K562 (cell line): ENCODE data around the gene ANO1. TPM values are rescaled to one million over a fixed set of nuclear protein-coding genes. Genes with fewer than 3 reads are reported as not detected.

Experiments used
- ATAC-seq: fragments of 200-7000 bp; cut with Tn5 transposase; 3 replicates; pipeline ENCODE4 v1.9.1; 2020; ENCODE audit warnings: moderate library complexity
- BruUV-seq: library from RNA; stranded (reverse); fragments of 400-500 nt; replicated peaks from 2 replicates; lab custom pipeline; 2021; lab: Mats Ljungman, UMichigan
- CTCF ChIA-PET: fragments of 300-600 bp; formaldehyde crosslinking; extraction: SDS; loops from one replicate; lab custom pipeline; 2021; ENCODE audit warnings: low intra/inter-chr PET ratio; lab: Yijun Ruan, JAX
- POLR2A ChIA-PET: fragments of 300-600, 350-650 bp; sonication (Branson Sonifier 250); formaldehyde crosslinking; extraction: SDS; loops from one replicate; lab custom pipeline; 2021; ENCODE audit warnings: antibody characterized with exemption, inconsistent platforms; lab: Yijun Ruan, JAX
- DNase-seq, 4 experiments: peaks; one replicate each; pipeline versions ENCODE4 v3.0.0 to v3.0.0-alpha.2; 2011 to 2018; ENCODE audit warnings: low spot score in 3 of 4, mixed read lengths in 3 of 4; ENCODE audit errors: extremely low read depth in 1 of 4
- FAIRE-seq: peaks from 2 replicates; lab custom pipeline; 2011; peaks lifted over from hg19 to GRCh38; lab: Jason Lieb, UNC
- H2AFZ ChIP-seq: 2 replicates; pipeline ENCODE4 v1.6.0; 2011; ENCODE audit warnings: low read depth, low read length, control low read depth, inconsistent platforms
- H3K27ac ChIP-seq: fragments of 200-600 bp; 3 replicates; pipeline ENCODE4 v1.8.0; 2011; ENCODE audit warnings: low read depth, mild to moderate bottlenecking, control low read depth, inconsistent platforms, low read length, moderate library complexity, mixed read lengths; ENCODE audit errors: extremely low read depth
- H3K27me3 ChIP-seq, 2 experiments: fragments of 300-600 bp in 1 of 2; 2 replicates in 1 of 2; 3 replicates in 1 of 2; pipeline versions ENCODE4 v1.6.0 to v1.8.0; 2011; ENCODE audit warnings: inconsistent platforms in 2 of 2, low read length in 2 of 2, mild to moderate bottlenecking in 1 of 2, mixed read lengths in 1 of 2, moderate library complexity in 1 of 2; ENCODE audit not compliant: control insufficient read depth in 2 of 2, insufficient read depth in 2 of 2
- H3K36me3 ChIP-seq: fragments of 300-600 bp; 3 replicates; pipeline ENCODE4 v1.8.0; 2011; ENCODE audit warnings: mild to moderate bottlenecking, low read length, inconsistent platforms; ENCODE audit not compliant: control insufficient read depth, insufficient read depth
- H3K4me1 ChIP-seq, 2 experiments: fragments of 200-600 bp in 1 of 2; replicated peaks in 1 of 2; 2 replicates in 1 of 2; 3 replicates in 1 of 2; pipeline versions ENCODE4 v1.5.1 to v1.8.0; 2011; ENCODE audit warnings: inconsistent platforms in 2 of 2, low read length in 2 of 2, mild to moderate bottlenecking in 1 of 2, mixed read lengths in 1 of 2, moderate library complexity in 1 of 2; ENCODE audit not compliant: control insufficient read depth in 2 of 2, insufficient read depth in 2 of 2
- H3K4me2 ChIP-seq: 2 replicates; pipeline ENCODE4 v1.6.1; 2011; ENCODE audit warnings: low read length, control low read depth, inconsistent platforms, mixed read lengths; ENCODE audit not compliant: insufficient read depth
- H3K4me3 ChIP-seq: fragments of 200-600 bp; sonication (generic), shearing (Covaris generic); 2 replicates; pipeline ENCODE4 v1.5.1; 2016; ENCODE audit warnings: control low read depth, inconsistent platforms
- H3K79me2 ChIP-seq: fragments of 200-600 bp; 3 replicates; pipeline ENCODE4 v1.8.0; 2011; ENCODE audit warnings: low read length, inconsistent platforms; ENCODE audit not compliant: control insufficient read depth, insufficient read depth
- H3K9ac ChIP-seq, 2 experiments: 2 replicates each; pipeline versions ENCODE4 v1.6.0 to v1.6.1; 2011; ENCODE audit warnings: low read depth in 2 of 2, low read length in 2 of 2, control low read depth in 1 of 2, inconsistent platforms in 1 of 2, mild to moderate bottlenecking in 1 of 2, mixed read lengths in 1 of 2; ENCODE audit not compliant: insufficient read depth in 1 of 2
- H3K9me1 ChIP-seq: one replicate; pipeline ENCODE4 v1.6.0; 2011; ENCODE audit warnings: inconsistent platforms, mild to moderate bottlenecking, low read length, moderate library complexity; ENCODE audit not compliant: control insufficient read depth, insufficient read depth
- H3K9me3 ChIP-seq: replicated peaks from 2 replicates; pipeline ENCODE4 v1.5.1; 2011; ENCODE audit warnings: low read depth, low read length, inconsistent platforms; ENCODE audit not compliant: control insufficient read depth, insufficient read depth
- H4K20me1 ChIP-seq: replicated peaks from 2 replicates; pipeline ENCODE4 v1.6.1; 2011; ENCODE audit warnings: low read length, inconsistent platforms, mixed read lengths; ENCODE audit not compliant: control insufficient read depth, insufficient read depth
- AFF1 ChIP-seq, 2 experiments: fragments of 450-650 bp; IDR thresholded peaks; 2 replicates each; pipeline ENCODE4 v1.6.1; 2018; ENCODE audit warnings: mild to moderate bottlenecking in 2 of 2, low read depth in 1 of 2; ENCODE audit not compliant: partially characterized antibody in 2 of 2
- BRD4 ChIP-seq: fragments of 200-600 bp; sonication (generic); IDR thresholded peaks from 2 replicates; pipeline ENCODE4 v1.6.1; 2017; ENCODE audit warnings: inconsistent platforms
- CAMTA2 ChIP-seq: fragments of 250-450 bp; sonication (Bioruptor Pico); conservative IDR thresholded peaks from 2 replicates; pipeline ENCODE4 v1.5.1; 2022
- CREBBP ChIP-seq: IDR thresholded peaks from one replicate; pipeline ENCODE4 v1.6.1; 2012; ENCODE audit warnings: low read depth, mild to moderate bottlenecking, control low read depth, inconsistent platforms, low read length
- EGR1 ChIP-seq: fragments of 450-650 bp; conservative IDR thresholded peaks from 2 replicates; pipeline ENCODE4 v1.6.1; 2017; ENCODE audit warnings: mild to moderate bottlenecking
- MED1 ChIP-seq: sonication (generic); formaldehyde crosslinking; IDR thresholded peaks from 2 replicates; pipeline ENCODE4 v1.8.1; 2023; ENCODE audit warnings: missing genetic modification reagents, borderline replicate concordance
- MLLT1 ChIP-seq, 2 experiments: fragments of 450-650 bp; IDR thresholded peaks; 2 replicates each; pipeline ENCODE4 v1.6.1; 2016
- NCOR1 ChIP-seq: fragments of 450-650 bp; IDR thresholded peaks from 2 replicates; pipeline ENCODE4 v1.6.1; 2016; ENCODE audit warnings: mild to moderate bottlenecking, moderate library complexity
- RHOXF2B ChIP-seq: fragments of 250-450 bp; sonication (Bioruptor Pico); conservative IDR thresholded peaks from 2 replicates; pipeline ENCODE4 v1.5.1; 2021
- SETDB1 ChIP-seq: IDR thresholded peaks from one replicate; pipeline ENCODE4 v1.6.1; 2012; ENCODE audit warnings: low read length, control low read depth, inconsistent platforms
- SUPT5H ChIP-seq: fragments of 450-650 bp; IDR thresholded peaks from 2 replicates; pipeline ENCODE4 v1.6.1; 2016
- ZBTB8A ChIP-seq: fragments of 450-650 bp; IDR thresholded peaks from 2 replicates; pipeline ENCODE4 v1.6.1; 2018; ENCODE audit warnings: mild to moderate bottlenecking, moderate library complexity; ENCODE audit not compliant: partially characterized antibody
- ZMIZ1 ChIP-seq, 2 experiments: fragments of 150-350 bp in 1 of 2; IDR thresholded peaks; 2 replicates each; pipeline ENCODE4 v1.6.1; 2012 to 2016; ENCODE audit warnings: low read depth in 2 of 2, low read length in 2 of 2, mild to moderate bottlenecking in 1 of 2, moderate library complexity in 1 of 2
- ZNF146 ChIP-seq: IDR thresholded peaks from one replicate; pipeline ENCODE4 v1.6.1; 2018; ENCODE audit warnings: missing compliant biosample characterization; ENCODE audit not compliant: unreplicated experiment
- WGBS: fragments of 100-300 bp; shearing (Covaris generic); methylation state at CpG from one replicate; pipeline ENCODE4 v1.1.6; 2016; ENCODE audit warnings: low coverage, mixed read lengths; ENCODE audit not compliant: insufficient coverage; ENCODE audit errors: missing lambda C conversion rate; 5-methylcytosine and 5-hydroxymethylcytosine counted together
- in situ Hi-C: fragments of 300-500 bp; cut with MboI; formaldehyde crosslinking; loops from 4 replicates; pipeline ENCODE4 v1.15.0; 2018; ENCODE audit warnings: inconsistent platforms, mixed read lengths
- intact Hi-C: fragments of 100-400 bp; cut with micrococcal nuclease; formaldehyde crosslinking; loops from 2 replicates; pipeline ENCODE4 v1.14.2; 2022
- polyA plus RNA-seq, 8 experiments: library from polyadenylated mRNA; depleted of rRNA in 4 of 8; stranded (reverse) in 5 of 8; unstranded in 3 of 8; fragments of >200 nt; fragmentation: Nextera tagmentation in 2 of 8; fragmentation: Illumina TruSeq in 1 of 8; extraction: Ambion mirVana in 2 of 8; extraction: Trizol in 1 of 8; gene quantifications; 2 replicates each; pipeline versions ENCODE4 v1.2.1 to v1.2.3, GENCODE V29; 2011 to 2014; ENCODE audit warnings: inconsistent platforms in 1 of 8, missing spikeins in 1 of 8
- total RNA-seq, 7 experiments: library from RNA; depleted of rRNA in 6 of 7; stranded (reverse); fragments of >200 nt in 6 of 7; fragmentation: Illumina TruSeq in 2 of 7; extraction: Trizol in 2 of 7; gene quantifications; 2 replicates each; pipeline versions ENCODE4 v1.2.1 to v1.2.3, GENCODE V29; 2011 to 2021; ENCODE audit warnings: low replicate concordance in 1 of 7

The ANO1 gene
- total and polyA plus RNA-seq, 9 of the 15 experiments (the other 6 are each of a cell fraction or from before 2014, with no cell fraction given), result not detected

- TF ChIP-seq ZNF146 (CRISPR knock-in tag) (no peak), RHOXF2B (CRISPR knock-in tag) (no peak), AFF1 (IDR thresholded peaks at IDR 0.05; ENCODE audit: low read depth in 1 of 2, partially characterized antibody in 2 of 2) (no peak), SETDB1 (no peak)
These were observed 41.4 kb downstream of the ANO1 start (continued) for GRCh38 chr11:70119502-70119901.

- H3K27me3 ChIP-seq, result peaks cover 13 to 28% of the 10 kb centered on the region in 2 experiments
- no peak for FAIRE-seq
- no peaks in the 10 kb centered on the region for H3K36me3 ChIP-seq
- H2AFZ ChIP-seq, result no peak overlapping the region
- H3K79me2 ChIP-seq, result no peaks in the 10 kb centered on the region
- H3K4me3 ChIP-seq, result no peak overlapping the region
- H3K9me3 ChIP-seq, result no peaks in the 10 kb centered on the region
- H3K27ac ChIP-seq, result no peak overlapping the region
- H3K4me1 ChIP-seq, result peaks cover 0 to 5% of the 10 kb centered on the region in 2 experiments; a peak in 2 of 5 replicates
- no peak overlapping the region for H3K9ac ChIP-seq
- 0 out of 2 replicates have a peak, but pooled peaks cover 3% of the 10 kb centered on the region for H4K20me1 ChIP-seq
- ChIA-PET POLR2A (no interaction called here), CTCF (no interaction called here)
- no peak overlapping the region for H3K4me2 ChIP-seq
- WGBS, result 2% methylated on average over 11 of the region's 11 CpGs
- intact Hi-C loops (no loop called here), in situ Hi-C loops (no loop called here)
- DNase-seq, result no peak
- no peak for ATAC-seq
- no TSS peak for BruUV-seq
- H3K9me1 ChIP-seq, result no peaks in the 10 kb centered on the region
- TF ChIP-seq MLLT1 (IDR thresholded peaks at IDR 0.05) (no peak), EGR1 (no peak), CREBBP (no peak), ZBTB8A (no peak), CAMTA2 (CRISPR knock-in tag) (no peak), SUPT5H (no peak), ZMIZ1 (IDR thresholded peaks at IDR 0.05; ENCODE audit: low read depth in 2 of 2, low read length in 2 of 2) (no peak), MED1 (CRISPR knock-in tag) (no peak), NCOR1 (no peak), BRD4 (no peak)
These were observed 42.6 kb downstream of the ANO1 start for GRCh38 chr11:70120674-70121073.
